ENCODE data around the gene STK17B.

DNA sequence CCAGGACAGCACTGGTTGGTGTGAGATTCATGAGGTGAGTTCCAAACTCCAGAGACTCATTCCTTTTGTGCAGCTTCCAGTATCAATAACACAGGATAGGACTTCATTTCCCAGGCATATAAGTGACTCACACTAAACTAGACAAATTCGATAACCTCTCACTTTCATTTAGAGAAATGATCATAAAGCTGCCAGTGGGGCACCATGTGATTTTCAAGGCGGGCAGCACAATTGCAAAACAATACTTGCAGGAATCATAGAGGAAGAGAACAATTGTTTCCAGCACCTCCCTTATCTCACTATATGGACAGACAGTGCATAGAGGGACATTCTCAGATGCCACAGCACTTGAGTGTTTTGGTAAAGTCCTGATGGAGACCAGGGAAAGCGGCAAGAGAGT, 71.5 kb downstream of the STK17B start:
- TF ChIP-seq, protein P1, sequence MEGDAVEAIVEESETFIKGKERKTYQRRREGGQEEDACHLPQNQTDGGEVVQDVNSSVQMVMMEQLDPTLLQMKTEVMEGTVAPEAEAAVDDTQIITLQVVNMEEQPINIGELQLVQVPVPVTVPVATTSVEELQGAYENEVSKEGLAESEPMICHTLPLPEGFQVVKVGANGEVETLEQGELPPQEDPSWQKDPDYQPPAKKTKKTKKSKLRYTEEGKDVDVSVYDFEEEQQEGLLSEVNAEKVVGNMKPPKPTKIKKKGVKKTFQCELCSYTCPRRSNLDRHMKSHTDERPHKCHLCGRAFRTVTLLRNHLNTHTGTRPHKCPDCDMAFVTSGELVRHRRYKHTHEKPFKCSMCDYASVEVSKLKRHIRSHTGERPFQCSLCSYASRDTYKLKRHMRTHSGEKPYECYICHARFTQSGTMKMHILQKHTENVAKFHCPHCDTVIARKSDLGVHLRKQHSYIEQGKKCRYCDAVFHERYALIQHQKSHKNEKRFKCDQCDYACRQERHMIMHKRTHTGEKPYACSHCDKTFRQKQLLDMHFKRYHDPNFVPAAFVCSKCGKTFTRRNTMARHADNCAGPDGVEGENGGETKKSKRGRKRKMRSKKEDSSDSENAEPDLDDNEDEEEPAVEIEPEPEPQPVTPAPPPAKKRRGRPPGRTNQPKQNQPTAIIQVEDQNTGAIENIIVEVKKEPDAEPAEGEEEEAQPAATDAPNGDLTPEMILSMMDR (optimal IDR thresholded peaks at IDR 0.05 in 1 of 3, IDR thresholded peaks at IDR 0.05 in 1 of 3, conservative IDR thresholded peaks at IDR 0.05 in 1 of 3; ENCODE audit: extremely low read depth in 1 of 3, insufficient read depth in 2 of 3, low read length in 3 of 3) = no peak
- no peak for TF ChIP-seq EZH2 (IDR thresholded peaks at IDR 0.05; ENCODE audit: low read length)

All from keratinocyte (primary cell).